B cell (primary cell): ENCODE data around the gene ARHGAP19. TPM values are rescaled to one million over a fixed set of nuclear protein-coding genes. Genes with fewer than 3 reads are reported as not detected.
A peak's percentile ranks its signal among the peaks of the same experiment; 100 is the strongest.
"Not testable (repeated sequence)": the region's sequence is repeated elsewhere in the genome, so short reads cannot be mapped to it uniquely, and the experiment has no call there.

Experiments
- ATAC-seq: fragments of 200-7000 bp; cut with Tn5 transposase; one replicate; pipeline ENCODE4 v1.10.0; 2021; ENCODE audit warnings: low read depth, mild to moderate bottlenecking, moderate number of reproducible peaks, moderate library complexity
- CTCF ChIA-PET: fragments of 350-600 bp; sonication (Branson Sonifier 250); formaldehyde crosslinking; loops from one replicate; lab custom pipeline; 2021; ENCODE audit warnings: antibody characterized with exemption, inconsistent platforms; lab: Charles Lee
- POLR2A ChIA-PET: fragments of 350-600 bp; sonication (Branson Sonifier 250); formaldehyde crosslinking; loops from one replicate; lab custom pipeline; 2021; ENCODE audit warnings: antibody characterized with exemption; lab: Charles Lee
- DNase-seq: peaks from one replicate; pipeline ENCODE4 v3.0.0; 2013
- H2AFZ ChIP-seq: 2 replicates; pipeline ENCODE4 v1.6.1; 2012; ENCODE audit warnings: mild to moderate bottlenecking, low read depth, low read length; ENCODE audit not compliant: insufficient read depth, poor library complexity, severe bottlenecking
- H3K27ac ChIP-seq, 2 donors: 1 replicate in 1 of 2; 2 replicates in 1 of 2; pipeline ENCODE4 v1.5.1; 2012 to 2013; ENCODE audit warnings: low read length in 2 of 2, mild to moderate bottlenecking in 2 of 2, moderate library complexity in 1 of 2
- H3K27me3 ChIP-seq, 4 experiments: fragments of 200-600 bp in 1 of 4; sonication (generic) in 1 of 4; replicated peaks in 1 of 4; 1 replicate in 2 of 4; 2 replicates in 2 of 4; pipeline versions ENCODE4 v1.6.1 to v1.7.0; 2013 to 2016; ENCODE audit warnings: low read length in 3 of 4, mild to moderate bottlenecking in 2 of 4, mixed read lengths in 1 of 4, moderate library complexity in 1 of 4; ENCODE audit not compliant: insufficient read depth in 4 of 4, control insufficient read depth in 3 of 4; ENCODE audit errors: control extremely low read depth in 1 of 4
- H3K36me3 ChIP-seq, 2 experiments: replicated peaks in 1 of 2; 1 replicate in 1 of 2; 2 replicates in 1 of 2; pipeline versions ENCODE4 v1.6.1 to v1.7.1; 2013; ENCODE audit warnings: low read length in 1 of 2; ENCODE audit not compliant: insufficient read depth in 2 of 2, control insufficient read depth in 1 of 2; ENCODE audit errors: control extremely low read depth in 1 of 2, extremely low read depth in 1 of 2
- H3K4me1 ChIP-seq, 2 donors: fragments of 200-600 bp in 1 of 2; sonication (generic) in 1 of 2; 1 replicate in 1 of 2; 2 replicates in 1 of 2; pipeline versions ENCODE4 v1.5.1 to v1.6.1; 2013 to 2017; ENCODE audit warnings: low read length in 2 of 2; ENCODE audit not compliant: control insufficient read depth in 2 of 2, insufficient read depth in 2 of 2
- H3K4me2 ChIP-seq: replicated peaks from 2 replicates; pipeline ENCODE3; 2012; ENCODE audit warnings: mild to moderate bottlenecking, low read depth, low read length; ENCODE audit not compliant: poor library complexity, severe bottlenecking
- H3K4me3 ChIP-seq, 5 experiments: fragments of 200-600 bp in 1 of 5; sonication (generic) in 1 of 5; 1 replicate in 3 of 5; 2 replicates in 2 of 5; pipeline versions ENCODE4 v1.5.1 to v1.7.0; 2011 to 2016; ENCODE audit warnings: low read length in 4 of 5, mild to moderate bottlenecking in 4 of 5, low read depth in 2 of 5, control low read depth in 1 of 5, moderate library complexity in 1 of 5; ENCODE audit not compliant: insufficient read depth in 1 of 5; ENCODE audit errors: control extremely low read depth in 1 of 5, extremely low read depth in 1 of 5
- H3K79me2 ChIP-seq: fragments of 200-600 bp; sonication (generic); one replicate; pipeline ENCODE4 v1.6.0; 2016; ENCODE audit warnings: low read length; ENCODE audit not compliant: control insufficient read depth, insufficient read depth
- H3K9ac ChIP-seq: fragments of 200-600 bp; sonication (generic); 2 replicates; pipeline ENCODE4 v1.6.1; 2017; ENCODE audit warnings: mild to moderate bottlenecking, low read length, moderate library complexity
- H3K9me3 ChIP-seq, 3 donors: one replicate each; pipeline versions ENCODE4 v1.6.1 to v1.7.1; 2013; ENCODE audit warnings: low read length in 2 of 3; ENCODE audit not compliant: control insufficient read depth in 2 of 3, insufficient read depth in 1 of 3; ENCODE audit errors: control extremely low read depth in 1 of 3
- H4K20me1 ChIP-seq: 2 replicates; pipeline ENCODE4 v1.6.0; 2012; ENCODE audit warnings: mild to moderate bottlenecking, low read length; ENCODE audit not compliant: insufficient read depth, control insufficient read depth, poor library complexity, severe bottlenecking
- H3K27ac Mint-ChIP-seq: one replicate; pipeline ENCODE4 v1.8.0; 2021; ENCODE audit warnings: mixed read lengths
- H3K27me3 Mint-ChIP-seq: one replicate; pipeline ENCODE4 v1.8.0; 2021; ENCODE audit warnings: mixed read lengths
- H3K4me1 Mint-ChIP-seq: one replicate; pipeline ENCODE4 v1.8.0; 2021; ENCODE audit warnings: mixed read lengths
- H3K4me3 Mint-ChIP-seq: one replicate; pipeline ENCODE4 v1.8.0; 2021; ENCODE audit warnings: mixed read lengths
- H3K9me3 Mint-ChIP-seq: one replicate; pipeline ENCODE4 v1.8.0; 2022; ENCODE audit warnings: mixed read lengths; ENCODE audit not compliant: insufficient read depth
- EZH2 ChIP-seq: IDR thresholded peaks from 2 replicates; pipeline ENCODE4 v1.6.1; 2012; ENCODE audit warnings: borderline replicate concordance, low read depth, mild to moderate bottlenecking, moderate library complexity, low read length; ENCODE audit not compliant: insufficient read depth, poor library complexity, severe bottlenecking
- WGBS: methylation state at CpG from one replicate; pipeline ENCODE4 v1.1.5; 2013; ENCODE audit warnings: missing lambda C conversion rate; ENCODE audit not compliant: insufficient coverage; 5-methylcytosine and 5-hydroxymethylcytosine counted together
- intact Hi-C: fragments of 100-400 bp; cut with micrococcal nuclease; formaldehyde crosslinking; loops from one replicate; pipeline ENCODE4 v1.10.0; 2022
- polyA plus RNA-seq: library from polyadenylated mRNA; depleted of rRNA; stranded (reverse); fragments of >200 nt; gene quantifications from 2 replicates; pipeline ENCODE4 v1.2.3, GENCODE V29; 2012
- total RNA-seq, 2 donors: library from RNA; stranded (reverse); fragments of 120-200 nt in 1 of 2; gene quantifications; 1 replicate in 1 of 2; 2 replicates in 1 of 2; pipeline versions ENCODE4 v1.2.3 to v1.2.4, GENCODE V29; 2013 to 2022
- TF ChIP-seq, protein P1 (sequence below): fragments of 200-600 bp; IDR thresholded peaks from one replicate; pipeline ENCODE4 v1.8.0; 2022; ENCODE audit warnings: antibody characterized with exemption, mild to moderate bottlenecking

Gene ARHGAP19
- total and polyA plus RNA-seq, 2 donors (not counting 1 experiment from before 2014, with no cell fraction given), result 6.4 to 22.5 TPM

DNA sequence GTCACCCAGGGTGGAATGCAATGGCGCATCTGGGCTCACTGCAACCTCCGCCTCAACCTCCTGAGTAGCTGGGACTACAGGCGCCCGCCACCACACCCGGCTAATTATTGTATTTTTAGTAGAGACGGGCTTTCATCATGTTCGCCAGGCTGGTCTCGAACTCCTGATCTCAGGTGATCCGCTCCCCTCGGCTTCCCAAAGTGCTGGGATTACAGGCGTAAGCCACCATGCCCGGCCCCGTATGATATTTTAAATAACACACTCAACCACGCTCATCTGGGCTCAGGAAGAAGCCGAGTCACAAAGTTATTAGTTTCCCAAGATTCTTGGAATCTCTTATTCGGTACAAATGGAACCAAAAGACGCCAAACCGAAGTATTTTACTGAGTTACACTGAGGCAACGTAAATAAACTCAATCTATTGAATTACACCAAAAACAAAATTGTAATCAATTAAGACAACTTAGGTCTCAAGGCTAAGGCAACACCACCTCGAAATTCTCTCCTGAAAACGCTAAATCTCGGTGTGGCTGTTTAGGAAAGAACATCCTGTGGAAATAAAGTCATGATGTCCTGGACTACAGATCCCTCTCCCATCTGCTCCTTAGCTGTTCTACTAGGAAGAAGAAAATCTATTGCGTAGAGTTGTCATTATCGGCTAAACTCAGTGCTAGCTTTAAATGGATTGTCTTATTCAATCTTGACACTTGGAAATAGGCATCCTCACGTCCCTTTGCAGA lies 910 bp downstream of the ARHGAP19 start:
- peaks cover 0 to 4% of the 10 kb centered on the region in 2 experiments for H3K36me3 ChIP-seq
- 89% methylated on average over 18 of the region's 25 CpGs for WGBS
- peaks cover 51% of the 10 kb centered on the region for H3K79me2 ChIP-seq
- Mint-ChIP-seq H3K27ac (peak overlapping the region; percentile 86), H3K9me3 (no peaks in the 10 kb centered on the region), H3K4me1 (peaks cover 16% of the 10 kb centered on the region), H3K4me3 (peak overlapping the region; percentile 90), H3K27me3 (no peaks in the 10 kb centered on the region)
- ATAC-seq (no peak), DNase-seq (no peak)
- peaks cover 6 to 12% of the 10 kb centered on the region in 2 donors for H3K4me1 ChIP-seq
- peak overlapping the region; percentile 63 to 98 (median 91) for H3K4me3 ChIP-seq
- POLR2A ChIA-PET, result interaction anchor here (0.6 kb wide), 1 partner anchor 58 kb away, joined by 3 read pairs; no protein-coding TSS in a partner anchor
- TF ChIP-seq, protein P1, sequence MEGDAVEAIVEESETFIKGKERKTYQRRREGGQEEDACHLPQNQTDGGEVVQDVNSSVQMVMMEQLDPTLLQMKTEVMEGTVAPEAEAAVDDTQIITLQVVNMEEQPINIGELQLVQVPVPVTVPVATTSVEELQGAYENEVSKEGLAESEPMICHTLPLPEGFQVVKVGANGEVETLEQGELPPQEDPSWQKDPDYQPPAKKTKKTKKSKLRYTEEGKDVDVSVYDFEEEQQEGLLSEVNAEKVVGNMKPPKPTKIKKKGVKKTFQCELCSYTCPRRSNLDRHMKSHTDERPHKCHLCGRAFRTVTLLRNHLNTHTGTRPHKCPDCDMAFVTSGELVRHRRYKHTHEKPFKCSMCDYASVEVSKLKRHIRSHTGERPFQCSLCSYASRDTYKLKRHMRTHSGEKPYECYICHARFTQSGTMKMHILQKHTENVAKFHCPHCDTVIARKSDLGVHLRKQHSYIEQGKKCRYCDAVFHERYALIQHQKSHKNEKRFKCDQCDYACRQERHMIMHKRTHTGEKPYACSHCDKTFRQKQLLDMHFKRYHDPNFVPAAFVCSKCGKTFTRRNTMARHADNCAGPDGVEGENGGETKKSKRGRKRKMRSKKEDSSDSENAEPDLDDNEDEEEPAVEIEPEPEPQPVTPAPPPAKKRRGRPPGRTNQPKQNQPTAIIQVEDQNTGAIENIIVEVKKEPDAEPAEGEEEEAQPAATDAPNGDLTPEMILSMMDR, result no peak
- no peak for TF ChIP-seq EZH2
- CTCF ChIA-PET, result interaction anchor here (3.8 kb wide), 1 partner anchor 12 kb away, joined by 21 read pairs; no protein-coding TSS in a partner anchor
- H4K20me1 ChIP-seq, result no peaks in the 10 kb centered on the region
- H3K27me3 ChIP-seq, result no peaks in the 10 kb centered on the region
- peak overlapping the region; percentile 82 for H3K4me2 ChIP-seq
- intact Hi-C loops, result loop anchor here (1.0 to 2.0 kb wide), 5 partner anchors 29 to 705 kb away; partner anchors contain the start of genes FRAT2, MMS19, RRP12 and TM9SF3
- peak overlapping the region; percentile 89 for H3K9ac ChIP-seq
- H3K9me3 ChIP-seq, result no peaks in the 10 kb centered on the region
- peak overlapping the region; percentile 98 for H2AFZ ChIP-seq
- H3K27ac ChIP-seq, result peak overlapping the region; percentile 48 to 85

DNA sequence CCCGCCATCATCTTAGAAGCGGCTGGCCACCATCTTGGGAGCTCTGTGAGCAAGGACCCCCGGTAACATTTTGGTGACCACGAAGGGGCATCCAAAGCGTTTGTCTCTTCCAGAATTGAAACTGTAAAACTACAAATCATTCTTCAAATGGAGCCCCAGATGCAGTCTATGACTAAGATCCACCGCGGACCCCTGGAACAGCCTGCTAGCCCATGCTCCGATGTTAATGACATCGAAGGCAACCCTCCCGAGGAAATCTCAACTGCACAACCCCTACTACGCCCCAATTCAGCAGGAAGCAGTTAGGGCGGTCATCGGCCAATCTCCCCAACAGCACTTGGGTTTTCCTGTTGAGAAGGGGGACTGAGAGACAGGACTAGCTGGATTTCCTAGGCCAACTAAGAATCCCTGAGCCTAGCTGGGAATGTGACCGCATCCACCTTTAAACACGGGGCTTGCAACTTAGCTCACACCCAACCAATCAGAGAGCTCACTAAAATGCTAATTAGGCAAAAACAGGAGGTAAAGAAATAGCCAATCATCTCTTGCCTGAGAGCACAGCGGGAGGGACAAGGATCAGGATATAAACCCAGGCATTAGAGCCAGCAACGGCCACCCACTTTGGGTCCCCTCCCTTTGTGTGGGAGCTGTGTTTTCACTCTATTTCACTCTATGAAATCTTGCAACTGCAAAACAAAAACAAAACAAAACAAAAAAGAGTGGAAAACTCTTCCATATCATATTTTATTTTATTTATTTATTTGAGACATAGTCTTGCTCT lies 1.7 kb downstream of the ARHGAP19 start:
- WGBS, result 98% methylated on average over 13 of the region's 17 CpGs

DNA sequence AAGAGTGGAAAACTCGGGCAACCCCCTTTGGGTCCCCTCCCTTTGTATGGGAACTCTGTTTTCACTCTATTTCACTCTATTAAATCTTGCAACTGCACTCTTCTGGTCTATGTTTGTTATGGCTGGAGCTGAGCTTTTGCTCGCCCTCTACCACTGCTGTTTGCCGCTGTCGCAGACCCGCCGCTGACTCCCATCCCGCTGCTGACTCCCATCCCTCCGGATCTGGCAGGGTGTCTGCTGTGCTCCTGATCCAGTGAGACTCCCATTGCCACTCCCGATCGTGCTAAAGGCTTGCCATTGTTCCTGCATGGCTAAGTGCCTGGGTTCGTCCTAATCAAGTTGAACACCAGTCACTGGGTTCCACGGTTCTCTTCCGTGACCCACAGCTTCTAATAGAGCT lies 2.4 kb downstream of the ARHGAP19 start:
- H3K27me3 ChIP-seq, ATAC-seq, H3K9me3 Mint-ChIP-seq, H3K4me2 ChIP-seq, DNase-seq, H3K27ac ChIP-seq, H3K9me3 ChIP-seq, H2AFZ ChIP-seq, H3K4me3 ChIP-seq, POLR2A ChIA-PET, H4K20me1 ChIP-seq, H3K27ac Mint-ChIP-seq, H3K36me3 ChIP-seq, H3K9ac ChIP-seq, H3K27me3 Mint-ChIP-seq, intact Hi-C loops, H3K4me3 Mint-ChIP-seq: not testable (repeated sequence)
- WGBS, result 98% methylated on average over 12 of the region's 13 CpGs
- CTCF ChIA-PET, result interaction anchor here (0.6 to 3.8 kb wide), 3 partner anchors 11 to 43 kb away, joined by 3 to 21 read pairs (median 4); no protein-coding TSS in a partner anchor
- peaks cover 64% of the 10 kb centered on the region for H3K79me2 ChIP-seq
- H3K4me1 Mint-ChIP-seq, result peaks cover 16% of the 10 kb centered on the region
- peaks cover 6 to 12% of the 10 kb centered on the region in 2 donors for H3K4me1 ChIP-seq

More for the DNA sequence above, 1.7 kb downstream of the ARHGAP19 start:
- H3K9ac ChIP-seq, DNase-seq, H3K27me3 ChIP-seq, H3K4me2 ChIP-seq, H3K36me3 ChIP-seq, H3K9me3 Mint-ChIP-seq, POLR2A ChIA-PET, H3K9me3 ChIP-seq, H3K27ac Mint-ChIP-seq, intact Hi-C loops, H3K27ac ChIP-seq, H3K27me3 Mint-ChIP-seq, ATAC-seq, H4K20me1 ChIP-seq, H2AFZ ChIP-seq, H3K4me3 ChIP-seq: not testable (repeated sequence)
- CTCF ChIA-PET, result interaction anchor here (1.4 to 3.8 kb wide), 2 partner anchors 11 to 29 kb away, joined by 4 to 21 read pairs; no protein-coding TSS in a partner anchor
- H3K4me3 Mint-ChIP-seq, result peak overlapping the region; percentile 26
- peaks cover 59% of the 10 kb centered on the region for H3K79me2 ChIP-seq
- peaks cover 6 to 12% of the 10 kb centered on the region in 2 donors for H3K4me1 ChIP-seq
- H3K4me1 Mint-ChIP-seq, result peaks cover 16% of the 10 kb centered on the region
